Ovary (tissue), 3 donors: ENCODE results near the gene SS18.

ENCODE experiments used
- POLR2A ChIP-seq: fragments of 450-650 bp; IDR thresholded peaks from one replicate; pipeline ENCODE4 v1.6.1; 2017; ENCODE audit warnings: antibody characterized with exemption, mild to moderate bottlenecking, moderate library complexity
- TF ChIP-seq, protein P1 (sequence below), 3 donors: fragments of 450-650 bp in 2 of 3; fragments of 200-600 bp in 1 of 3; IDR thresholded peaks; one replicate each; pipeline versions ENCODE4 v1.5.1 to v1.8.0; 2016 to 2022; ENCODE audit warnings: antibody characterized with exemption in 3 of 3, mild to moderate bottlenecking in 1 of 3
- donor health status: DM: no; HTN: no; CAD: no.

DNA sequence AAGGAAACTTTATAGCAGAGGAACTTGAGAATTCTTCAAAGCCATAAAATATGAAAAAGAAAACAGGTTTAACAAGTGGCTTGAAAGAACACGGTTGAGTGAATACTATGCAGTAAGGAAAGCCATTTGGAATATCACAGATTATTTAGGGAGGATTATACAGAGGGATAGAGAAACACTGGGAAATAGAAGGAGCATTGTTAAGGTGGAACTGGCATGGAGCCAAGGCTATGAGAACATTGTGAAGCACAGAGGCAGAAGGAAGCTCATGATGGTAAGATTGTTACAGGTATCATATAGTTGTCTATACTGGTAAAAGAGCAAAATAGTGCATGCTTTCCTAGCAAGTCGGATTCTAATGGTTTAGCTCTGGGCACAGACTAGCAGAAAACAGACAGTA is 87.1 kb downstream of the SS18 start:
- TF ChIP-seq, protein P1, sequence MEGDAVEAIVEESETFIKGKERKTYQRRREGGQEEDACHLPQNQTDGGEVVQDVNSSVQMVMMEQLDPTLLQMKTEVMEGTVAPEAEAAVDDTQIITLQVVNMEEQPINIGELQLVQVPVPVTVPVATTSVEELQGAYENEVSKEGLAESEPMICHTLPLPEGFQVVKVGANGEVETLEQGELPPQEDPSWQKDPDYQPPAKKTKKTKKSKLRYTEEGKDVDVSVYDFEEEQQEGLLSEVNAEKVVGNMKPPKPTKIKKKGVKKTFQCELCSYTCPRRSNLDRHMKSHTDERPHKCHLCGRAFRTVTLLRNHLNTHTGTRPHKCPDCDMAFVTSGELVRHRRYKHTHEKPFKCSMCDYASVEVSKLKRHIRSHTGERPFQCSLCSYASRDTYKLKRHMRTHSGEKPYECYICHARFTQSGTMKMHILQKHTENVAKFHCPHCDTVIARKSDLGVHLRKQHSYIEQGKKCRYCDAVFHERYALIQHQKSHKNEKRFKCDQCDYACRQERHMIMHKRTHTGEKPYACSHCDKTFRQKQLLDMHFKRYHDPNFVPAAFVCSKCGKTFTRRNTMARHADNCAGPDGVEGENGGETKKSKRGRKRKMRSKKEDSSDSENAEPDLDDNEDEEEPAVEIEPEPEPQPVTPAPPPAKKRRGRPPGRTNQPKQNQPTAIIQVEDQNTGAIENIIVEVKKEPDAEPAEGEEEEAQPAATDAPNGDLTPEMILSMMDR (IDR thresholded peaks at IDR 0.05) = no peak
- no peak for TF ChIP-seq POLR2A
